ENCODE data around the gene GREM2. TPM values are rescaled to one million over a fixed set of nuclear protein-coding genes. Genes with fewer than 3 reads are reported as not detected.

GREM2 gene
- total RNA-seq, 4 donors from 2014 or later = 0.08 to 0.78 (median 0.40) TPM

GRCh38 chr1:240496941-240497340, 115.0 kb downstream of the GREM2 start:
- TF ChIP-seq, protein P1, sequence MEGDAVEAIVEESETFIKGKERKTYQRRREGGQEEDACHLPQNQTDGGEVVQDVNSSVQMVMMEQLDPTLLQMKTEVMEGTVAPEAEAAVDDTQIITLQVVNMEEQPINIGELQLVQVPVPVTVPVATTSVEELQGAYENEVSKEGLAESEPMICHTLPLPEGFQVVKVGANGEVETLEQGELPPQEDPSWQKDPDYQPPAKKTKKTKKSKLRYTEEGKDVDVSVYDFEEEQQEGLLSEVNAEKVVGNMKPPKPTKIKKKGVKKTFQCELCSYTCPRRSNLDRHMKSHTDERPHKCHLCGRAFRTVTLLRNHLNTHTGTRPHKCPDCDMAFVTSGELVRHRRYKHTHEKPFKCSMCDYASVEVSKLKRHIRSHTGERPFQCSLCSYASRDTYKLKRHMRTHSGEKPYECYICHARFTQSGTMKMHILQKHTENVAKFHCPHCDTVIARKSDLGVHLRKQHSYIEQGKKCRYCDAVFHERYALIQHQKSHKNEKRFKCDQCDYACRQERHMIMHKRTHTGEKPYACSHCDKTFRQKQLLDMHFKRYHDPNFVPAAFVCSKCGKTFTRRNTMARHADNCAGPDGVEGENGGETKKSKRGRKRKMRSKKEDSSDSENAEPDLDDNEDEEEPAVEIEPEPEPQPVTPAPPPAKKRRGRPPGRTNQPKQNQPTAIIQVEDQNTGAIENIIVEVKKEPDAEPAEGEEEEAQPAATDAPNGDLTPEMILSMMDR (IDR thresholded peaks at IDR 0.05) = no peak
- TF ChIP-seq POLR2A (IDR thresholded peaks at IDR 0.05) = no peak
- DNase-seq (ENCODE audit: low spot score in 2 of 2) = no peak
- intact Hi-C loops (cut with DNase I; ENCODE audit: low total_unique reads) = no loop called here
- WGBS, 2 donors = 85 to 86% methylated on average over 5 of the region's 5 CpGs
- no peak overlapping the region for H3K4me3 ChIP-seq (ENCODE audit: low read depth, poor library complexity, severe bottlenecking)

DNA sequence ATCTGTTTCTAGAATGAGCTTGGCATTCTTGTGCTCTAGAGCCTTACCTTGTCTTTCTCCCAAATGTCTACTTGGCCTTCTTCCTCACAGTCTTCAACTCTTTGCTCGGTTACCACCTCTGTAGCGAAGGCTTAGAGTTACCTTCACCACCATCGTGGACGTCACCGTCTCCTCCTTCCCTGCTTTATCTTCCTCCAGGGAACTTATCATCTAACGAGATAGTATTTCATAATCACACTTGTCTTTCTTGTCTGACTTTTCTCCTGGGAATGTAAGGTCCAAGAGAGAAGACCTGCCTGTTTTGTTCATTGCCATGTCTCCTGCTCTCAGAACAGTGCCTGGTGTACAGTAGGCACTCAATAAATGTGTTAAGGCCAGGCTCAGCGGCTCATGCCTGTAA, 115.6 kb downstream of the GREM2 start:
- no peak for DNase-seq (ENCODE audit: low spot score in 2 of 2)
- WGBS, 2 donors = 87 to 90% methylated on average over 7 of the region's 7 CpGs
- TF ChIP-seq, protein P1 (IDR thresholded peaks at IDR 0.05) = no peak
- TF ChIP-seq POLR2A (IDR thresholded peaks at IDR 0.05) = no peak

GRCh38 chr1:240495601-240496000, 116.4 kb downstream of the GREM2 start:
- WGBS, 2 donors = 70 to 82% methylated on average over 4 of the region's 4 CpGs
- no peak for DNase-seq (ENCODE audit: low spot score in 2 of 2)
- H3K4me3 ChIP-seq (ENCODE audit: low read depth, poor library complexity, severe bottlenecking) = no peak overlapping the region
- TF ChIP-seq POLR2A (IDR thresholded peaks at IDR 0.05) = no peak
- TF ChIP-seq, protein P1 (IDR thresholded peaks at IDR 0.05) = no peak
- intact Hi-C loops (cut with DNase I; ENCODE audit: low total_unique reads) = no loop called here

More for the DNA sequence above, 115.6 kb downstream of the GREM2 start:
- intact Hi-C loops (cut with DNase I; ENCODE audit: low total_unique reads) = no loop called here
- no peak overlapping the region for H3K4me3 ChIP-seq (ENCODE audit: low read depth, poor library complexity, severe bottlenecking)

DNA sequence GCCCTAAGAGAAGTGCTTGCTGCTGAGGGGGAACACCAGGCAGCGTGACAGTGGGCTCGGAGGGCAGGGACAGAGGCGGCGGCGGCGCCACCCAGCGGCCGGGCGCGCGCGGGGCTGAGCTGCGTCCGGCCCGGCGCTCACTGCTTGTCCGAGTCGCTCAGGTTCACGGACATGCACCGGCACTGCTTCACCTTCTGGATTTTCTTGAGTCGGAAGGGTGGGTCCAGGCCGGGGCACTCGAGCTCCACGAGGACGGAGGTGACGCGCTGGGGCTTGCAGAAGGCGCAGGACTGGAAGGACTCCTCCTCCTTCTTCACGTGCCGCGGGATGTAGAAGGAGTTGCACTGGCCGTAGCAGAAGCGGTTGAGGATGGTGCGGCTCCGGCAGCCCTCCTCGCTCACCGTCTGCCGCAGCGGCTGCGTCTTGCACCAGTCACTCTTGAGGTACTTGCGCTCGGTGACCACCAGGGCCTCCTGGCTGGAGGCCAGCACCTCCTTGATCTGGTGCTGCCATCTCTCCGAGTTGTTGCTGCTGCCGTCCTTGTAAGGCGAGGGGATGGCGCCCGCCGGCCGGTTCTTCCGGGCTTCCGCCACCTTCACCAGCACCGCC, 119.0 kb downstream of the GREM2 start:
- intact Hi-C loops (cut with DNase I; ENCODE audit: low total_unique reads) = no loop called here
- no peak overlapping the region for H3K4me3 ChIP-seq (ENCODE audit: low read depth, poor library complexity, severe bottlenecking)
- TF ChIP-seq, protein P1 (IDR thresholded peaks at IDR 0.05) = no peak
- no peak for TF ChIP-seq POLR2A (IDR thresholded peaks at IDR 0.05)
- WGBS, 2 donors = 69 to 70% methylated on average over 50 to 52 of the region's 52 CpGs
- no peak for DNase-seq (ENCODE audit: low spot score in 2 of 2)

- WGBS, 2 donors = 84 to 85% methylated on average over 7 of the region's 7 CpGs
Measured at GRCh38 chr1:240491796-240492195, 120.2 kb downstream of the GREM2 start.

More at GRCh38 chr1:240491796-240492195, 120.2 kb downstream of the GREM2 start:
- H3K4me3 ChIP-seq (ENCODE audit: low read depth, poor library complexity, severe bottlenecking) = no peak overlapping the region
- no peak for DNase-seq (ENCODE audit: low spot score in 2 of 2)
- TF ChIP-seq, protein P1 (IDR thresholded peaks at IDR 0.05) = no peak
- TF ChIP-seq POLR2A (IDR thresholded peaks at IDR 0.05) = no peak
- intact Hi-C loops (cut with DNase I; ENCODE audit: low total_unique reads) = no loop called here
